T1000 (cell line): ENCODE measurements around the gene NLK.
"Not testable (repeated sequence)": the region's sequence is repeated elsewhere in the genome, so short reads cannot be mapped to it uniquely, and the experiment has no call there.

Experiments
- DNase-seq: peaks from one replicate; lab custom pipeline; 2025; ENCODE audit warnings: mixed read lengths; lab: John Stamatoyannopoulos, UW

NLK gene

DNA sequence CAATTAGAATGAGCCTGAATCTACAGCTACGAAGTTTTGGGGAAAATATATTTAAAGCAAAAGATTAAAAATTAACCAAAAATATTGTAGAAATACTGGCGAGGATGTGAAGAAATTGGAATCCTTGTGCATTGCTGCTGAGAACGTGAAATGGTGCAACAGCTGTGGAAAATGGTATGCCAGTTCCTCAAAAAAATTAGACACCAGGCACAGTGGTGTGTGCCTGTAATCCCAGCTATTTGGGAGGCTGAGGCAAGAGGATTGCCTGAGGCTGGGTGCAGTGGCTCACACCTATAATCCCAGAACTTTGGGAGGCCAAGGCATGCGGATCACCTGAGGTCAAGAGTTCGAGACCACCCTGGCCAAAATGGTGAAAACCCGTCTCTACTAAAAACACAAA, 156.6 kb downstream of the NLK start:
- no peak for DNase-seq

DNA sequence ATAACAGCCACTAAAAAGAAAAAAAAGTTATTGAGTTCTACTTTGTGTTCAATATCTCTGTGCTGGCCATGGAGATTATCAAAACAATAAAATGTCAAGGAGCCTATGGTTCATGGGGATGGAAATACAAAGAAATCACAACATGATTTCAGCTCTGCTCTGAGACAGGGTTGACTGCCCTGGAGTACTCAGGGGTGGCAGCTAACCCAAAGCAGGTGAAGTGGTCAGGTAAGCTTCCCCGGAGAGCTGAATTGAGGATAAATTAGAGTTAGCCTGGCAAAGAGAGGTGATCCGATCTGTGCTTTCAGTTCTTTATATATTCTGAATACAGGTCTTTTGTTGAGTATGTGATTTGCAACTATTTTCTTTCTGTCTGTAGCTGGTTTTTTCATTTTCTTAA, 157.3 kb downstream of the NLK start:
- no peak for DNase-seq

- no peak for DNase-seq
These were observed 158.8 kb downstream of the NLK start for GRCh38 chr17:28201315-28201714.

GRCh38 chr17:28204244-28204643, 161.8 kb downstream of the NLK start:
- DNase-seq = no peak

DNA sequence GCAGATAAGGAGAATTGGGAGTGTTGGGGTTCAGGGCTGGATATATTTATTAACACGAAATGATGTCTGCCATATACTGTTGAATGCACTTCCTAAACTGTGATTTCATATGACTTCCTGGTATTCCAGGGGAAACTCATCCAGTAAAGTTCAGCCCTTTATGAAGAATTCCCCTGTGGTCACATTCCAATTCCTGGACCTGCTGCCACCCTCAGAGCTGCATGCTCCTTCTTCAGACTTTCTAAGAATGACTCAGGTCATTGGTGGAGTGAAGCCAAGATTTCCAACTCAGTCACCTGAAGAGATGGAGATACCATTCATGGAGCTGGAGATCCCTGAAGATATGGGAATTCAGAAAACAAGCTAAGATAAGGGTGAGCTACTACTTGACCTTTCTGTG, 162.3 kb downstream of the NLK start:
- DNase-seq = no peak

- DNase-seq = no peak
These were observed 163.8 kb downstream of the NLK start for GRCh38 chr17:28206292-28206691.

GRCh38 chr17:28211811-28212210, 169.3 kb downstream of the NLK start:
- DNase-seq = no peak

DNA sequence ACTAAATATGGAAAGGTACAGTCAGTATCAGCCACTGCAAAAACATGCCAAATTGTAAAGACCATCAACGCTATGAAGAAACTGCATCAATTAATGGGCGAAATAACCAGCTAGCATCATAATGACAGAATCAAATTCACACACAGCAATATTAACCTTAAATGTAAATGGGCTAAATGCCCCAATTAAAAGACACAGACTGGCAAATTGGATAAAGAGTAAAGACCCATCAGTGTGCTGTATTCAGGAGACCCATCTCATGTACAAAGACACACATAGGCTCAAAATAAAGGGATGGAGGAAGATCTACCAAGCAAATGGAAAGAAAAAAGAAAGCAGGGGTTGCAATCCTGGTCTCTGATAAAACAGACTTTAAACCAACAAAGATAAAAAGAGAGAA, 171.1 kb downstream of the NLK start:
- DNase-seq = not testable (repeated sequence)

GRCh38 chr17:28216052-28216451, 173.6 kb downstream of the NLK start:
- DNase-seq = no peak

DNA sequence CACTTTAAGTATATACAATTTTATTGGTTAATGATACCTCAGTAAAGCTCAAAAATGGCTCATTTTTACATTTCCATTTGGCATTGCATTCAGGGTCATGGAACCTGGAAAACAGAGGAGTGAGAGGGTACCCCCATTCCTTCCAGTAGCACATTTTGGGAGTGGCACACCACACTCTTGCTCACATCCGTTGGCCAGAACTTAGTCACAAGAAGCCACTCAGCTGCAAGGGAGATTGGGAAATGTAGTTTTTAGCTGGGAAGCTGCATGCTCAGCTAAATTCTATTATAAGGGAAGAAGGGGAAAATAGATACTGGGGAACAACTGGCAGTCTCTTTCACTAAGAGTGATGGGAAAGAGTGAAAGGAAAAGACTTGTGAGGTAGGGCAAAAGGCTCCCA, 174.1 kb downstream of the NLK start:
- no peak for DNase-seq

DNA sequence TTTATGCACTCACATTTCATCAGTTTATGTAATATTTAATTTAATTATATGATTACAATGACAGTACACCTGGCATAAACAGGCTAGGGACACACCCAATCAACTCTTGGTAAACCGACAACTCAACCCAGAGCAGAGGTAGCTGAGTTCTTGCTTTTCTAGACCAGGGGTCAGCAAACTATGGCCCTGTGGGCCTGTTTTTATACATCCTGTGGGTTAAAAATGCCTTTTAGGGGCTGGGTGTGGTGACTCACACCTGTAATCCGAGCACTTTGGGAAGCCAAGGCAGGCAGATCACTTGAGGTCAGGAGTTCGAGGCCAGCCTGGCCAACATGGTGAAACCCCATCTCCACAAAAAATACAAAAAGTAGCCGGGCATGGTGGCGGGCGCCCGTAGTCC, 177.3 kb downstream of the NLK start:
- DNase-seq = no peak

- no peak for DNase-seq
These were observed 179.4 kb downstream of the NLK start for GRCh38 chr17:28221751-28222414.

DNA sequence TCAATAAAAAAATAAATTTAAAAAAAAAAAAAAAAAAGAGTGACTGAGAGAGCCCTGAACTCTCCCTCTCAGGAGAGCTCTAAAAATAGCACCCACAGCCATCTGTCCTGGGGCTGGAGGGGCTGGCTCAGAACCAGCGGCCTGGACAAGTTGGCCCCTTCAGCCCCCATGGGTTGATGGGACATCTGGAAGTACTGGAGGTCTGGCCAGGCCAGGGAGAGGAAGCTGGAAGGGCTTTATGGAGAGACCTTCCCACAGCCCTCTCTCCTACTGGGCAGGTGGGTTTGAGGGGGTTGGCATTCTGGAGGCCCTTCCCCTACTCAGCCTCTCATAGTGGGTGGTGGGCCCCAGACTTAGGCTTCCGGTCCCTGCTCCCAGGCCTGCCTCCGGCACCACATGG, 182.8 kb downstream of the NLK start:
- DNase-seq = no peak

DNA sequence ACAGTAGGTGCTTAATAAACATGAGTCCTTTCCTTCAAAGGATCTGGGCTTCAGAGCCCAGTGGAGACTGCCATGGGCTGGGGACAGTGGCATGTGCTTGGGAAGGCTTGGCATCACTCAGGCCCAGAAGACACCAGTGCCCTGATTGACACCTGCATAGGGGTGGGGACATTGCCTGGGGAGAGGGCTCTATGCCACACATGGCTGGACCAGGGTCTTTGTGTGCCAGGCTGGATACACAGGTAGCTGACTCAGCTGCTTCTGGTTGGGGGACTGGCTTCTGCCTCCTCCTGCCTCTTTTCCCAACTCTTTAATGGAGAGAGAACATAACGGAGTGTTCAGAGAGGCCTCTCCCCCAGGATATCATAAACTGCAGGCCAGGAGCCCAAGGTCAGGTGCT, 183.4 kb downstream of the NLK start:
- DNase-seq = no peak

- DNase-seq = no peak
These were observed 184.3 kb downstream of the NLK start for GRCh38 chr17:28226563-28227315.

GRCh38 chr17:28227316-28228108, 185.0 kb downstream of the NLK start:
- DNase-seq = no peak

- no peak for DNase-seq
These were observed 185.8 kb downstream of the NLK start for GRCh38 chr17:28228109-28228840.

DNA sequence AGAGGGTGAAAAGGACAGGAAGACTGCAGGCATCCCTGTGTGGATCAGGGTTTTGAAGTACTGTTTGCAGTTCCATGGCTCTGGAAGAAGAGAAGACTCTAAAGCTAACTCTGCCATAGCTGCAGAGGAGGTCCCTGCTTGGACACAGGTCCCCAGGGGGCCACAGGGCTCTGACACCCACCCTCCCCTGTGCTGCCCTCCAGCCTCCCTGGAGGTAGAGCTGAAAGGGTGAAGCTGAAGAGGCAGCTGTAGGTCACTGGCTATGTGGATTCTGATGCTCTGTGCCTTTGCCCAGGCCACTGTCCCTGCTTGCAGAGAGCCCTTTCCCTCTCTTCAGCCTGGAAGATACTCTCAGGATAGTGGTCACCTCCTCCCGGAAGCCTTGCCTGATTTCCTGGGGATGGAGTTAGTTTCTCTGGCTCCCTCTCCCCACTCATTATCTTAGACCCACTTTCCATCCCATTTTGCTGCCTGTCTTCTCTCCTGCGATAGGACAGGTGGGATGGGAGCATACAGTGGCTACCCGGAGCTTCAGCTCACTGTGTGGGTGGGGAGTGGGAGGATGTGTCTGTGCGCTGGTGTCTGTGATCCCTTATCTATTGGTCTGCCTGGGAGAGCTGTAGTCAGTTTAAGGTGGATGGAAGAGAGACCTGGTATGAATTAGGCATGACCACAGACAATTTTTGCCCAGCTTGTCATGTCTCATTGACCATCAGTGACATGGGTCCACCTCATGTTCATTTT, 186.7 kb downstream of the NLK start:
- DNase-seq = no peak

DNA sequence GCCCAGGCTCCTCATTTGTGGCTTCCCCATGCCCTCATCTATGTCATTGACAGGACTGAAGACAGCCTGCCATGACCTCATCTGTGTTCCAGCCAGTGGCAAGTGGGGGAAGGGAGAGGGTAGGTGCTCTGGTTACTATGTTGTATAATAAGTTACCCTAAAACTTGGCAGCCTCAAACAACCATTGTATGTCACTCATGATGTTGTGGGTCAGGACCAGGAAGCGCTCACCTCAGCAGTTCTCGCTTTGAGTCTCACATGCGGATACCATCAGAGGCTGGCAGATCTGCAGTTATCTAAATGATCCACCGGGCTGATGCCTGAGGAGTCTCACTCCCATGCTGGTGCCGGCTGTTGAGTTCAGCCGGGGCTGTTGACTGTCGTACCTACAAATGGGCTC, 187.5 kb downstream of the NLK start:
- no peak for DNase-seq

DNA sequence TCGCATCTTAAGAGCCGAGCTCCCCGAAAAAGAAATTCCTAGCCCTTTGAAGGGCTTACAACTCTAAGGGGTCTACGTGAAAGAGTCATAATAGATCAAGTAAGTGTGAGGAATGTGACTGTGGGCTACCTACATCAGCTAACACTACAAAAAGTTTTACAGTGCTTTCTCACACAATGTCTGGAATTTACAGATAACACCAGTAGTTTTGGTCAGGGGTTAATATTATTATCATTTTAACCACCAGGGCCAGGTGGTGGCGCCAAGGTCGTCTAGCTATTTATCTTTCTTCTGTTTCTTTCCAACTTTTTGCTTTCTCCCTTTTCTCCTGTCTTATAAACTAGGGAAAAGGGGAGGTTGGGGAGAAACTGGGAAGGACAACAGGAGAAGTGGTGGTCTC, 188.1 kb downstream of the NLK start:
- DNase-seq = not testable (repeated sequence)

DNA sequence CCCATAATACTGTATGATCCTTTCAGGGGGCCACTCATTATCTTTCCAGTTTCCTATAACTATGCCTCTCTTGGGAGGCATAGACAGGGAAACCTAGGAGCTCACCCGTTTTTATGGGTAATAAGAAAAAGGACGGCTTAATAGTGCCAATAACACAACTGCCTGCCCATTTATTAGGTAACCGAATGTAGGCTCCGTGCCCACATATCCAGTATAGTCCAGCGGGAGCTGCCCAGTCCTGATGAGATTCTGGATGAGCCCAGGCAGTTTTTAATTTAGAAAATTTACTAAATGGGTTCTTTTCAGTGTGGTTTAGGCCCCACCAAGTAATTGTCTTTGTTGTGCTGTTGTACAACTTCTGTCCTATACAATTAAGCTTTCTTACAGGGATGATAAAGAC, 189.1 kb downstream of the NLK start:
- not testable (repeated sequence) for DNase-seq
